Dermis blood vessel endothelial cell (primary cell): ENCODE data around the gene ELMOD2. TPM values are rescaled to one million over a fixed set of nuclear protein-coding genes. Genes with fewer than 3 reads are reported as not detected.
"Not testable (repeated sequence)": the region's sequence is repeated elsewhere in the genome, so short reads cannot be mapped to it uniquely, and the experiment has no call there.

Experiments
- DNase-seq: peaks from one replicate; pipeline ENCODE4 v3.0.0; 2010
- total RNA-seq: library from RNA; depleted of rRNA; stranded (reverse); fragments of >200 nt; gene quantifications from 2 replicates; pipeline ENCODE4 v1.2.3, GENCODE V29; 2014

The ELMOD2 gene
- total RNA-seq = 26.6 and 35.1 TPM in 2 replicates

- DNase-seq = peak; percentile 97
Measured at GRCh38 chr4:140523857-140524742, at the start of gene ELMOD2. Gene ELMOD2, plus strand, starts transcription at chr4:140524168. Its CDS starts 1,261 bp downstream, at chr4:140525429.

- DNase-seq = no peak
Measured at GRCh38 chr4:140483445-140483844, 40.5 kb upstream of the ELMOD2 start.

- DNase-seq = peak; percentile 28
Measured at GRCh38 chr4:140485939-140486338, 38.0 kb upstream of the ELMOD2 start.

GRCh38 chr4:140497405-140497746 lies 26.6 kb upstream of the ELMOD2 start:
- DNase-seq = no peak

- DNase-seq = no peak
Measured at GRCh38 chr4:140497747-140498636, 26.0 kb upstream of the ELMOD2 start, which contains the start of gene MGAT4D. Gene MGAT4D, minus strand, starts transcription at chr4:140498293. Its CDS starts 71 bp downstream, at chr4:140498222.

GRCh38 chr4:140499391-140499790 lies 24.6 kb upstream of the ELMOD2 start:
- no peak for DNase-seq

GRCh38 chr4:140504261-140504660 lies 19.7 kb upstream of the ELMOD2 start:
- no peak for DNase-seq

- DNase-seq = not testable (repeated sequence)
Measured at GRCh38 chr4:140513765-140514164, 10.2 kb upstream of the ELMOD2 start.

GRCh38 chr4:140515423-140515822 lies 8.5 kb upstream of the ELMOD2 start:
- no peak for DNase-seq

- no peak for DNase-seq
Measured at GRCh38 chr4:140523370-140523856, 555 bp upstream of the ELMOD2 start.

- DNase-seq = no peak
Measured at GRCh38 chr4:140529434-140529833, 5.5 kb downstream of the ELMOD2 start.

- peak; percentile 2 for DNase-seq
Measured at GRCh38 chr4:140533951-140534480, 10.0 kb downstream of the ELMOD2 start.

GRCh38 chr4:140556372-140557085 lies 32.6 kb downstream of the ELMOD2 start:
- DNase-seq = no peak

- no peak for DNase-seq
Measured at GRCh38 chr4:140557831-140558435, 34.0 kb downstream of the ELMOD2 start.

- DNase-seq = no peak
Measured at GRCh38 chr4:140559696-140560095, 35.7 kb downstream of the ELMOD2 start.

GRCh38 chr4:140568507-140569306 lies 44.7 kb downstream of the ELMOD2 start, which contains the start of gene UCP1:
Gene UCP1, minus strand, starts transcription at chr4:140568961. Its CDS starts 232 bp downstream, at chr4:140568729.
- peak; percentile 5 for DNase-seq

GRCh38 chr4:140569307-140569638 lies 45.3 kb downstream of the ELMOD2 start:
- DNase-seq = no peak

GRCh38 chr4:140571620-140572019 lies 47.7 kb downstream of the ELMOD2 start:
- no peak for DNase-seq

- DNase-seq = no peak
Measured at GRCh38 chr4:140575489-140575888, 51.5 kb downstream of the ELMOD2 start.

- no peak for DNase-seq
Measured at GRCh38 chr4:140579278-140579677, 55.3 kb downstream of the ELMOD2 start.

- no peak for DNase-seq
Measured at GRCh38 chr4:140581078-140581477, 57.1 kb downstream of the ELMOD2 start.
